ENCODE results near the gene EPS8. TPM values are rescaled to one million over a fixed set of nuclear protein-coding genes. Genes with fewer than 3 reads are reported as not detected.

The EPS8 gene
- total and polyA plus RNA-seq, 2 experiments from 2014 or later: 43.1 to 83.2 TPM

- Histone ChIP-seq H3K4me1 (ENCODE audit: insufficient read depth) (no peaks in the 10 kb centered on the region), H2AFZ (no peak overlapping the region)
- WGBS (ENCODE audit: low lambda C conversion rate, missing lambda C conversion rate): 79% methylated on average over 8 of the region's 8 CpGs
These were observed 199.7 kb downstream of the EPS8 start for GRCh38 chr12:15589328-15590032.

DNA sequence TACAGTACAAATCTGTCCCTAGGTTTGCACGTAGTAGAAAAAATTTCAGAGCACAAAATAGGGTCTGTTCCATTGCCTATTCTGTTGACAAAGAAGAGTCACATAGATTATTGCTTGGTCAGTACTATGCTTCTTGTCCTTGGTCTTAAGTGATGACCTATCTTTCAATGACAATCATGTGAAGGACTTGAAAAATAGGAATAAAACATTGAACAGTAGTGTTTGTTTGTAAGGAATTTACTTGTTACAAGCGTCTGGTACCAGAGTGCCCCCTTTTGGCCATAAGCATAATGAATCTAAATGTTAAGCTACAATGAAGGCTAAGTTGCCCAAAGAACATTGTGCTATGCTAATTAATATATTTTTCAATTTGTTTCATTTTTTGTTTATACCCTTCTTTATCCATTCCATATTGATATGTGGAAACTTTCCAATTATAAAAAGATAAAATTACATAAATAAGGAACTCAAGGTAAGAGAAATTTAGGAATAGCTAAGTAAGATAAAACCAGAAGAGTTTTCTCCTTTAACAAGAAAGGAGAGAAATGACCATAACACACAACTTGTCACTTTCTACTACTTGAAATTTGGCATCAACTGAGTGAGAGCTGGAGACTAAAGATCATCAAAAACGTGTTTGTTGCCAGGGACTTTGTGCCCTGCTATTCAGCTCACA is 204.7 kb downstream of the EPS8 start:
- H3K79me2 ChIP-seq: no peaks in the 10 kb centered on the region
- H3K9me3 ChIP-seq (ENCODE audit: low read depth): no peaks in the 10 kb centered on the region
- no peaks in the 10 kb centered on the region for H3K36me3 ChIP-seq (replicated peaks; ENCODE audit: insufficient read depth, low read depth)
- no peaks in the 10 kb centered on the region for H4K20me1 ChIP-seq (ENCODE audit: insufficient read depth, poor library complexity, severe bottlenecking)
- H3K9me2 ChIP-seq (replicated peaks; ENCODE audit: insufficient read depth): no peaks in the 10 kb centered on the region
- no peak overlapping the region for H2AFZ ChIP-seq
- H3K27me3 ChIP-seq: no peaks in the 10 kb centered on the region
- peak; percentile 79 for DNase-seq (ENCODE audit: low spot score)
- H3K4me2 ChIP-seq: no peak overlapping the region
- no peaks in the 10 kb centered on the region for H3K4me1 ChIP-seq (ENCODE audit: insufficient read depth)
- H3K27ac ChIP-seq: no peak overlapping the region
- H3K4me3 ChIP-seq: no peak overlapping the region
- WGBS (ENCODE audit: low lambda C conversion rate, missing lambda C conversion rate): 32% methylated on average over 3 of the region's 3 CpGs
- TF ChIP-seq CTCF (IDR thresholded peaks at IDR 0.05; ENCODE audit: poor library complexity) (peak; percentile 61), EZH2phosphoT487 (IDR thresholded peaks at IDR 0.05; ENCODE audit: low read depth, severe bottlenecking, unreplicated experiment) (no peak), EZH2 (IDR thresholded peaks at IDR 0.05; ENCODE audit: borderline replicate concordance) (no peak)

More at GRCh38 chr12:15589328-15590032, 199.7 kb downstream of the EPS8 start:
- Histone ChIP-seq H3K9me3 (ENCODE audit: low read depth) (no peaks in the 10 kb centered on the region), H3K27me3 (no peaks in the 10 kb centered on the region), H3K4me3 (no peak overlapping the region), H3K4me2 (peak overlapping the region; percentile 69), H3K9me2 (replicated peaks; ENCODE audit: insufficient read depth) (no peaks in the 10 kb centered on the region), H3K36me3 (replicated peaks; ENCODE audit: insufficient read depth, low read depth) (no peaks in the 10 kb centered on the region), H4K20me1 (ENCODE audit: insufficient read depth, poor library complexity, severe bottlenecking) (no peaks in the 10 kb centered on the region), H3K79me2 (no peaks in the 10 kb centered on the region), H3K27ac (no peak overlapping the region)
- DNase-seq (ENCODE audit: low spot score): no peak
- TF ChIP-seq EZH2 (IDR thresholded peaks at IDR 0.05; ENCODE audit: borderline replicate concordance): no peak
- no peak for TF ChIP-seq EZH2phosphoT487 (IDR thresholded peaks at IDR 0.05; ENCODE audit: low read depth, severe bottlenecking, unreplicated experiment)
- TF ChIP-seq CTCF (IDR thresholded peaks at IDR 0.05; ENCODE audit: poor library complexity): no peak

- Histone ChIP-seq H3K27me3 (no peaks in the 10 kb centered on the region), H3K4me2 (peak overlapping the region; percentile 36), H3K9me2 (replicated peaks; ENCODE audit: insufficient read depth) (no peaks in the 10 kb centered on the region), H3K4me1 (ENCODE audit: insufficient read depth) (no peaks in the 10 kb centered on the region), H2AFZ (no peak overlapping the region), H3K27ac (no peak overlapping the region), H3K4me3 (no peak overlapping the region), H3K36me3 (replicated peaks; ENCODE audit: insufficient read depth, low read depth) (no peaks in the 10 kb centered on the region), H4K20me1 (ENCODE audit: insufficient read depth, poor library complexity, severe bottlenecking) (no peaks in the 10 kb centered on the region), H3K9me3 (ENCODE audit: low read depth) (no peaks in the 10 kb centered on the region), H3K79me2 (no peaks in the 10 kb centered on the region)
- DNase-seq (ENCODE audit: low spot score): no peak
- 41% methylated on average over 7 of the region's 7 CpGs for WGBS (ENCODE audit: low lambda C conversion rate, missing lambda C conversion rate)
- TF ChIP-seq EZH2 (IDR thresholded peaks at IDR 0.05; ENCODE audit: borderline replicate concordance): no peak
- TF ChIP-seq EZH2phosphoT487 (IDR thresholded peaks at IDR 0.05; ENCODE audit: low read depth, severe bottlenecking, unreplicated experiment): no peak
- TF ChIP-seq CTCF (IDR thresholded peaks at IDR 0.05; ENCODE audit: poor library complexity): no peak
These were observed 205.4 kb downstream of the EPS8 start for GRCh38 chr12:15583804-15584203.
